ENCODE results near the gene SLC15A4.

The SLC15A4 gene

DNA sequence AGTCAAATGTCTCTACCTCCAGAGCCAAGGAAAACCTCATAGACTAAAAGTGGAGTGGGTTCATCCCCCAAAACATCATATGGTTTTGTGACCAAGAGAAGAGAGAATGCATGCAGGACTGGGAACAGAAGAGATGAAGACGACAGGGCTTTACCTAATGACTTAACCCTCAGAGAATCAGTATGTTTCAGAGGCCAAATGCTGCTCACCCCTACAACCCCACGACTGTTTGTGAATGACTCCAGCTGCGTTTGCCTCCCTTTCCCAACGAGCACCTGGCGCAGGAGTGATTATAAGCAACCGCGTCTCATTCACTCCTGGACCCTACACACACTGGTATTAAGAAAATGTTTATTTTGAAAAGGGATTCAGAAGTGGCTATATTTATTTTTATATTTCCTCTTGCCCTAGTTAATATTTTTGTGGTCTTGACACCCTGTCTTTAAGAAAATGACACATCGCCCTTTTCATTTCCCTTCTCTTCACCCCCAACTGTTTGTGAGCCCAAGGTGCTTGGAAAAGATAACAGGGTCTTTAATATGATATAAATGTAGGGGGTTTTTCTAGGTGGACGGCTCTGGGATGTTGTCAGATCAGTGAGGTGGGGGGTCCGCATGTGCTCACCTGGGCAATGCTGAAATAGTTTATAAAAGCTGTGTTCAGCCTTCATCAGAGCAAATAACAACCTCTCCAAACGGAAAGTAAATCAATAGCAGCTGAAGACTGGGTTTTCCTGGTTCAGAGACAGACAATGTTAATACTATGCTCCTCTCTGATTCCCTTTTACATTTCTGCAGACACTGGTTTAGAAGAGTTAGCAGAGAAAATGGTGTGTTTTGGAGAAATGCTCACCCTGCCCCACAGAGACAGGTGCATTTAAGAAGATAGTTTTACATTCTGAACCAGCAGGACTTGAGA is 77.7 kb downstream of the SLC15A4 start:
- DNase-seq: no peak

DNA sequence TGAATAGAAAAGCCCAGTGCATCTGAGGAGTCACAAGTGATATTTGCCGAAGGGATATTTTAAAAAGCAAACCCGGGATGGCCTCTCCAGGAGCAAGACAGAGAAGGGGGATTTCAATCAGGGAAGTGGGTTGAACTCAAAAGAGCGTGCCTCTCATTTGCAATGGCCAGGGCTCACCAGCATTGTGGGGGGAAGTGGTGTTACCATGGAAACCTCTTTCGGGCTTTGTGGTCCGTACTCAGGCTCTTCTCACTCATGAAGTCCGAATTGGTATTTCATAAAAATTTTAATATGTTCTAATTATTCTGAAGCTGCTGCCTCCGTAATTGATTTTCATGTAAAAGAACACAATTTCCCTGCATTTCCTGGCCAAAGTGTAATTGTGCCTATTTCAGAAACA is 79.8 kb downstream of the SLC15A4 start:
- no peak for DNase-seq
